CD14-positive monocyte (primary cell): ENCODE results near the gene ADAMTSL1. TPM values are rescaled to one million over a fixed set of nuclear protein-coding genes. Genes with fewer than 3 reads are reported as not detected.

ENCODE experiments used
- DNase-seq, 3 donors: peaks; one replicate each; pipeline ENCODE4 v3.0.0-alpha.2; 2011 to 2022
- H2AFZ ChIP-seq: 2 replicates; pipeline ENCODE4 v1.6.0; 2012; ENCODE audit warnings: mild to moderate bottlenecking, low read depth, low read length, inconsistent platforms; ENCODE audit not compliant: insufficient read depth, poor library complexity, severe bottlenecking
- H3K27ac ChIP-seq, 2 donors: 1 replicate in 1 of 2; 2 replicates in 1 of 2; pipeline ENCODE4 v1.5.1; 2012 to 2013; ENCODE audit warnings: low read length in 2 of 2, control low read depth in 1 of 2, inconsistent platforms in 1 of 2, low read depth in 1 of 2, mild to moderate bottlenecking in 1 of 2
- H3K27me3 ChIP-seq, 2 donors: one replicate each; pipeline versions ENCODE4 v1.6.0 to v1.6.1; 2011 to 2013; ENCODE audit warnings: low read length in 2 of 2; ENCODE audit not compliant: control insufficient read depth in 2 of 2, insufficient read depth in 2 of 2
- H3K36me3 ChIP-seq, 2 donors: replicated peaks in 1 of 2; 1 replicate in 1 of 2; 2 replicates in 1 of 2; pipeline versions ENCODE4 v1.5.1 to v1.6.1; 2012 to 2013; ENCODE audit warnings: low read length in 2 of 2, control low read depth in 1 of 2, inconsistent platforms in 1 of 2, mild to moderate bottlenecking in 1 of 2; ENCODE audit not compliant: insufficient read depth in 2 of 2, control insufficient read depth in 1 of 2
- H3K4me1 ChIP-seq, 2 donors: 1 replicate in 1 of 2; 2 replicates in 1 of 2; pipeline versions ENCODE4 v1.5.1 to v1.6.1; 2012 to 2013; ENCODE audit warnings: low read length in 2 of 2, control low read depth in 1 of 2, inconsistent platforms in 1 of 2, mild to moderate bottlenecking in 1 of 2, moderate library complexity in 1 of 2; ENCODE audit not compliant: insufficient read depth in 2 of 2, control insufficient read depth in 1 of 2
- H3K4me2 ChIP-seq: replicated peaks from 2 replicates; pipeline ENCODE3; 2012; ENCODE audit warnings: low read length, moderate library complexity, mild to moderate bottlenecking; ENCODE audit not compliant: poor library complexity, severe bottlenecking; ENCODE audit errors: extremely low read depth
- H3K4me3 ChIP-seq, 3 experiments: fragments of 200-600 bp in 1 of 3; sonication (generic) in 1 of 3; replicated peaks in 1 of 3; 1 replicate in 2 of 3; 2 replicates in 1 of 3; pipeline ENCODE4 v1.5.1; 2011 to 2013; ENCODE audit warnings: low read length in 3 of 3, mild to moderate bottlenecking in 3 of 3, control low read depth in 2 of 3, low read depth in 2 of 3, inconsistent platforms in 1 of 3, moderate library complexity in 1 of 3
- H3K79me2 ChIP-seq: 2 replicates; pipeline ENCODE4 v1.6.0; 2012; ENCODE audit warnings: mild to moderate bottlenecking, control low read depth, inconsistent platforms, low read length, moderate library complexity; ENCODE audit not compliant: insufficient read depth
- H3K9ac ChIP-seq: 2 replicates; pipeline ENCODE4 v1.6.0; 2017; ENCODE audit warnings: low read length, mild to moderate bottlenecking; ENCODE audit not compliant: insufficient read depth, poor library complexity, severe bottlenecking
- H3K9me3 ChIP-seq, 2 donors: replicated peaks in 1 of 2; 1 replicate in 1 of 2; 2 replicates in 1 of 2; pipeline versions ENCODE4 v1.5.1 to v1.6.1; 2012 to 2013; ENCODE audit warnings: low read length in 2 of 2, control low read depth in 1 of 2; ENCODE audit not compliant: control insufficient read depth in 1 of 2, insufficient read depth in 1 of 2
- H4K20me1 ChIP-seq: 2 replicates; pipeline ENCODE4 v1.6.0; 2012; ENCODE audit warnings: mild to moderate bottlenecking, low read length, control low read depth, moderate library complexity; ENCODE audit not compliant: insufficient read depth
- H3K27ac Mint-ChIP-seq, 7 donors: one replicate each; pipeline ENCODE4 v1.8.0; 2020; ENCODE audit warnings: mild to moderate bottlenecking in 7 of 7, mixed read lengths in 7 of 7, moderate library complexity in 6 of 7, inconsistent platforms in 2 of 7
- H3K27me3 Mint-ChIP-seq, 3 donors: one replicate each; pipeline ENCODE4 v1.8.0; 2021 to 2022; ENCODE audit warnings: low read depth in 3 of 3, mild to moderate bottlenecking in 3 of 3, mixed read lengths in 3 of 3, moderate library complexity in 3 of 3, inconsistent platforms in 1 of 3
- H3K36me3 Mint-ChIP-seq, 2 donors: one replicate each; pipeline ENCODE4 v1.8.0; 2020; ENCODE audit warnings: mixed read lengths in 2 of 2, inconsistent platforms in 1 of 2, mild to moderate bottlenecking in 1 of 2
- H3K4me1 Mint-ChIP-seq: one replicate; pipeline ENCODE4 v1.8.0; 2020; ENCODE audit warnings: mild to moderate bottlenecking, mixed read lengths
- H3K4me3 Mint-ChIP-seq, 2 donors: one replicate each; pipeline ENCODE4 v1.8.0; 2020; ENCODE audit warnings: mild to moderate bottlenecking in 2 of 2, mixed read lengths in 2 of 2, moderate library complexity in 1 of 2
- H3K9me3 Mint-ChIP-seq, 7 donors: one replicate each; pipeline ENCODE4 v1.8.0; 2020 to 2022; ENCODE audit warnings: mixed read lengths in 7 of 7, mild to moderate bottlenecking in 6 of 7, moderate library complexity in 6 of 7, inconsistent platforms in 2 of 7
- WGBS: methylation state at CpG from one replicate; pipeline ENCODE4 v1.1.5; 2013; ENCODE audit warnings: missing lambda C conversion rate; ENCODE audit not compliant: insufficient coverage; 5-methylcytosine and 5-hydroxymethylcytosine counted together
- intact Hi-C, 2 donors: fragments of 100-400 bp; cut with micrococcal nuclease; formaldehyde crosslinking; loops; one replicate each; pipeline versions ENCODE4 v1.15.0 to v1.15.1; 2023
- polyA plus RNA-seq, 3 donors: library from polyadenylated mRNA; depleted of rRNA in 1 of 3; unstranded in 2 of 3; stranded (reverse) in 1 of 3; fragments of 300-500 nt in 2 of 3; fragments of >200 nt in 1 of 3; fragmentation: Illumina TruSeq in 2 of 3; gene quantifications; 1 replicate in 2 of 3; 2 replicates in 1 of 3; pipeline ENCODE4 v1.2.3, GENCODE V29; 2012 to 2021
- TF ChIP-seq, protein P1 (sequence below): fragments of 200-600 bp; IDR thresholded peaks from one replicate; pipeline ENCODE4 v1.8.0; 2022; ENCODE audit warnings: antibody characterized with exemption, mild to moderate bottlenecking

Gene ADAMTSL1
- polyA plus RNA-seq, 3 donors = not detected

DNA sequence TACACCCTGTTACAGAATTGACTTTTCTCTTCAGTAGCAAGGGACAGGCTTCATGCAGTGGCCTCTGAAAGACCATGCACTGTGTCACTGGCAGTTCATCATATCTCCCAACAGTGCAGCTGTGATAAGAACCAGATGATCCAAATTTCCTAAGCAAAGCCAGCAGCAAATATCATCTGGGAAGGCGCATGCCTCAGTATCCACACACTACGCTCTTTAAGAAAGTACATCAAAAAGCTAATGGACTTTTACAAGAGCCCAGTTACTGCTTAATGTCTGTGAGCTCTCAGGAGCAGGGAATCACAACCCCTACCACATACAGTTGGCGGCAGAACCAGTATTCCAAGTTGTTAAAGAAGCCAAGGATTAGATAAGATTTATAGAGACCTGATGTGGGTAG, 25.1 kb downstream of the ADAMTSL1 start:
- no peak overlapping the region for H3K27ac ChIP-seq
- 100% methylated on average over 2 of the region's 3 CpGs for WGBS
- H3K9ac ChIP-seq = no peak overlapping the region
- DNase-seq = no peak
- no peaks in the 10 kb centered on the region for H3K9me3 ChIP-seq
- H3K4me3 ChIP-seq = no peak overlapping the region
- intact Hi-C loops = no loop called here
- H3K27me3 Mint-ChIP-seq = no peaks in the 10 kb centered on the region
- no peak overlapping the region for H3K27ac Mint-ChIP-seq
- H3K27me3 ChIP-seq = no peaks in the 10 kb centered on the region
- H3K9me3 Mint-ChIP-seq = peaks cover 0 to 3% (median 0%) of the 10 kb centered on the region in 7 donors
- H3K4me1 ChIP-seq = no peaks in the 10 kb centered on the region
- H3K79me2 ChIP-seq = no peaks in the 10 kb centered on the region
- no peak overlapping the region for H2AFZ ChIP-seq
- no peaks in the 10 kb centered on the region for H3K4me1 Mint-ChIP-seq
- no peak overlapping the region for H3K4me3 Mint-ChIP-seq
- TF ChIP-seq, protein P1, sequence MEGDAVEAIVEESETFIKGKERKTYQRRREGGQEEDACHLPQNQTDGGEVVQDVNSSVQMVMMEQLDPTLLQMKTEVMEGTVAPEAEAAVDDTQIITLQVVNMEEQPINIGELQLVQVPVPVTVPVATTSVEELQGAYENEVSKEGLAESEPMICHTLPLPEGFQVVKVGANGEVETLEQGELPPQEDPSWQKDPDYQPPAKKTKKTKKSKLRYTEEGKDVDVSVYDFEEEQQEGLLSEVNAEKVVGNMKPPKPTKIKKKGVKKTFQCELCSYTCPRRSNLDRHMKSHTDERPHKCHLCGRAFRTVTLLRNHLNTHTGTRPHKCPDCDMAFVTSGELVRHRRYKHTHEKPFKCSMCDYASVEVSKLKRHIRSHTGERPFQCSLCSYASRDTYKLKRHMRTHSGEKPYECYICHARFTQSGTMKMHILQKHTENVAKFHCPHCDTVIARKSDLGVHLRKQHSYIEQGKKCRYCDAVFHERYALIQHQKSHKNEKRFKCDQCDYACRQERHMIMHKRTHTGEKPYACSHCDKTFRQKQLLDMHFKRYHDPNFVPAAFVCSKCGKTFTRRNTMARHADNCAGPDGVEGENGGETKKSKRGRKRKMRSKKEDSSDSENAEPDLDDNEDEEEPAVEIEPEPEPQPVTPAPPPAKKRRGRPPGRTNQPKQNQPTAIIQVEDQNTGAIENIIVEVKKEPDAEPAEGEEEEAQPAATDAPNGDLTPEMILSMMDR = no peak
- no peak overlapping the region for H3K4me2 ChIP-seq
- H3K36me3 Mint-ChIP-seq = no peaks in the 10 kb centered on the region
- H4K20me1 ChIP-seq = no peaks in the 10 kb centered on the region
- H3K36me3 ChIP-seq = no peaks in the 10 kb centered on the region

DNA sequence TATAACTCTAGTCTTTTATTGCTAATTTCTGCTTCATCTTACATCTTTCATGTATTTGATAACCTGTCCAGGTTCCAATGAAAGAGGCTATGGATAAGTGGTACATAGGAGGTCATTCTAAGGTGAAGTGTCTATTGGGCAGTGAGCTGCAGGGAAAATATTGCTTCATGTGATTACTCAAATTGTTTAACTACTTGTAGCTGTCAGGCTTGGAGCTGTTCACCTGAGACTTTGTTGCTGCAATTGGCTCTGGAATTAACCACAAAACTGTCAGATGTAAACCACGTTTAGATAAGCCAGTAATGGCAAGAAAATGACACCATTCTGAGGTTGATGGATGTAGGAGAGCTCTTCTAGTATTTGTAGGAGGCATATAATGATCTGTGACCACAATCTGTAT, 26.0 kb downstream of the ADAMTSL1 start:
- H3K27ac ChIP-seq = no peak overlapping the region
- 14% methylated on average over 1 of the region's 1 CpG for WGBS
- no peak overlapping the region for H3K4me2 ChIP-seq
- H3K27me3 ChIP-seq = no peaks in the 10 kb centered on the region
- H2AFZ ChIP-seq = no peak overlapping the region
- no peaks in the 10 kb centered on the region for H3K4me1 Mint-ChIP-seq
- intact Hi-C loops = no loop called here
- H3K9me3 Mint-ChIP-seq = peaks cover 0 to 3% (median 0%) of the 10 kb centered on the region in 7 donors
- H3K27ac Mint-ChIP-seq = no peak overlapping the region
- no peaks in the 10 kb centered on the region for H3K36me3 ChIP-seq
- H3K36me3 Mint-ChIP-seq = no peaks in the 10 kb centered on the region
- H3K4me3 ChIP-seq = no peak overlapping the region
- TF ChIP-seq, protein P1 = no peak
- no peaks in the 10 kb centered on the region for H3K9me3 ChIP-seq
- no peaks in the 10 kb centered on the region for H3K4me1 ChIP-seq
- H3K79me2 ChIP-seq = no peaks in the 10 kb centered on the region
- H3K9ac ChIP-seq = no peak overlapping the region
- no peaks in the 10 kb centered on the region for H4K20me1 ChIP-seq
- H3K27me3 Mint-ChIP-seq = peaks cover 0 to 2% (median 0%) of the 10 kb centered on the region in 3 donors
- H3K4me3 Mint-ChIP-seq = no peak overlapping the region
- DNase-seq = no peak
